HepG2 (cell line): ENCODE results near the gene ISCU. TPM values are rescaled to one million over a fixed set of nuclear protein-coding genes. Genes with fewer than 3 reads are reported as not detected.

Source experiments
- ADNP ChIP-seq: sonication (generic); formaldehyde crosslinking; IDR thresholded peaks from 2 replicates; pipeline ENCODE4 v1.4.0; 2020; ENCODE audit warnings: missing genetic modification reagents
- DR1 ChIP-seq: sonication (generic); formaldehyde crosslinking; IDR thresholded peaks from 2 replicates; pipeline ENCODE4 v1.8.0; 2021; ENCODE audit warnings: mild to moderate bottlenecking, missing genetic modification reagents, inconsistent platforms
- ERF ChIP-seq: IDR thresholded peaks from 2 replicates; pipeline ENCODE4 v1.6.1; 2018; ENCODE audit warnings: missing biosample characterization, missing genetic modification reagents
- GTF2F1 ChIP-seq: fragments of 150-350 bp; IDR thresholded peaks from 2 replicates; pipeline ENCODE4 v1.6.1; 2014; ENCODE audit warnings: low read length
- HOXD1 ChIP-seq: sonication (generic); formaldehyde crosslinking; IDR thresholded peaks from 2 replicates; pipeline ENCODE4 v1.5.0; 2020; ENCODE audit warnings: missing genetic modification reagents
- IRF1 ChIP-seq: sonication (generic); formaldehyde crosslinking; IDR thresholded peaks from 2 replicates; pipeline ENCODE4 v1.4.0; 2020; ENCODE audit warnings: low read depth, mild to moderate bottlenecking, missing genetic modification reagents
- LCORL ChIP-seq, 2 experiments: fragments of 450-650 bp in 1 of 2; sonication (generic) in 1 of 2; formaldehyde crosslinking in 1 of 2; IDR thresholded peaks; 2 replicates each; pipeline versions ENCODE4 v1.5.0 to v1.6.1; 2017 to 2020; ENCODE audit warnings: antibody characterized with exemption in 1 of 2, missing genetic modification reagents in 1 of 2
- PHF20 ChIP-seq: sonication (generic); formaldehyde crosslinking; IDR thresholded peaks from 2 replicates; pipeline ENCODE4 v1.5.0; 2020; ENCODE audit warnings: mild to moderate bottlenecking, missing genetic modification reagents
- RXRB ChIP-seq: IDR thresholded peaks from 2 replicates; pipeline ENCODE4 v1.6.1; 2016; ENCODE audit warnings: borderline replicate concordance, missing genetic modification reagents, missing compliant biosample characterization
- SNAI1 ChIP-seq: sonication (generic); formaldehyde crosslinking; IDR thresholded peaks from 2 replicates; pipeline ENCODE4 v1.5.0; 2020; ENCODE audit warnings: mild to moderate bottlenecking, missing genetic modification reagents, borderline replicate concordance
- TP53 ChIP-seq: sonication (generic); formaldehyde crosslinking; conservative IDR thresholded peaks from 2 replicates; pipeline ENCODE4 v1.4.0; 2020; ENCODE audit warnings: missing genetic modification reagents
- TSC22D2 ChIP-seq: sonication (generic); formaldehyde crosslinking; IDR thresholded peaks from 2 replicates; pipeline ENCODE4 v1.5.1; 2020; ENCODE audit warnings: missing genetic modification reagents, mild to moderate bottlenecking, borderline replicate concordance
- ZBTB37 ChIP-seq: sonication (generic); formaldehyde crosslinking; IDR thresholded peaks from 2 replicates; pipeline ENCODE4 v1.4.0; 2020; ENCODE audit warnings: mild to moderate bottlenecking, missing genetic modification reagents
- ZBTB4 ChIP-seq: sonication (generic); formaldehyde crosslinking; IDR thresholded peaks from 2 replicates; pipeline ENCODE4 v1.4.0; 2020; ENCODE audit warnings: missing genetic modification reagents, mild to moderate bottlenecking, borderline replicate concordance
- ZNF296 ChIP-seq: sonication (generic); formaldehyde crosslinking; conservative IDR thresholded peaks from 2 replicates; pipeline ENCODE4 v1.5.0; 2020; ENCODE audit warnings: mild to moderate bottlenecking, missing genetic modification reagents
- ZNF3 ChIP-seq: IDR thresholded peaks from 2 replicates; pipeline ENCODE4 v1.7.0; 2017; ENCODE audit warnings: inconsistent platforms
- ZNF446 ChIP-seq: sonication (generic); formaldehyde crosslinking; IDR thresholded peaks from 2 replicates; pipeline ENCODE4 v1.5.0; 2020; ENCODE audit warnings: mild to moderate bottlenecking, missing genetic modification reagents
- ZNF563 ChIP-seq: sonication (generic); formaldehyde crosslinking; IDR thresholded peaks from 2 replicates; pipeline ENCODE4 v1.8.0; 2022; ENCODE audit warnings: mild to moderate bottlenecking, moderate library complexity, missing genetic modification reagents
- ZNF660 ChIP-seq: sonication (generic); formaldehyde crosslinking; IDR thresholded peaks from 2 replicates; pipeline ENCODE4 v1.5.1; 2020; ENCODE audit warnings: mild to moderate bottlenecking, low read depth, missing genetic modification reagents, borderline replicate concordance
- ZNF790 ChIP-seq: sonication (generic); formaldehyde crosslinking; IDR thresholded peaks from 2 replicates; pipeline ENCODE4 v1.8.0; 2022; ENCODE audit warnings: missing genetic modification reagents, mild to moderate bottlenecking, borderline replicate concordance
- ZSCAN25 ChIP-seq: sonication (generic); formaldehyde crosslinking; IDR thresholded peaks from 2 replicates; pipeline ENCODE4 v1.8.0; 2022; ENCODE audit warnings: mild to moderate bottlenecking, missing genetic modification reagents
- polyA plus RNA-seq, 8 experiments: library from polyadenylated mRNA; depleted of rRNA in 3 of 8; stranded (reverse) in 7 of 8; unstranded in 1 of 8; fragments of >200 nt; fragmentation: Illumina TruSeq in 4 of 8; extraction: Trizol in 4 of 8; gene quantifications; 2 replicates each; pipeline versions ENCODE4 v1.2.1 to v1.2.3, GENCODE V29; 2011 to 2016; ENCODE audit warnings: low read depth in 4 of 8, missing spikeins in 1 of 8, mixed read lengths in 1 of 8; ENCODE audit not compliant: insufficient read depth in 1 of 8
- total RNA-seq, 5 experiments: library from RNA; depleted of rRNA; stranded (reverse); fragments of >200 nt; fragmentation: Illumina TruSeq; extraction: Trizol; gene quantifications; 2 replicates each; pipeline ENCODE4 v1.2.3, GENCODE V29; 2016; ENCODE audit warnings: low read depth in 1 of 5
- TF ChIP-seq, protein P1 (sequence below), 2 experiments: sonication (generic) in 1 of 2; formaldehyde crosslinking in 1 of 2; IDR thresholded peaks; 2 replicates each; pipeline versions ENCODE4 v1.4.0 to v1.6.1; 2018 to 2020; ENCODE audit warnings: missing genetic modification reagents in 2 of 2, borderline replicate concordance in 1 of 2, low read depth in 1 of 2, mild to moderate bottlenecking in 1 of 2, missing biosample characterization in 1 of 2

ISCU gene
- total and polyA plus RNA-seq, 2 of the 13 experiments (the other 11 are each of a cell fraction or from before 2014, with no cell fraction given): 94.4 to 107 TPM

DNA sequence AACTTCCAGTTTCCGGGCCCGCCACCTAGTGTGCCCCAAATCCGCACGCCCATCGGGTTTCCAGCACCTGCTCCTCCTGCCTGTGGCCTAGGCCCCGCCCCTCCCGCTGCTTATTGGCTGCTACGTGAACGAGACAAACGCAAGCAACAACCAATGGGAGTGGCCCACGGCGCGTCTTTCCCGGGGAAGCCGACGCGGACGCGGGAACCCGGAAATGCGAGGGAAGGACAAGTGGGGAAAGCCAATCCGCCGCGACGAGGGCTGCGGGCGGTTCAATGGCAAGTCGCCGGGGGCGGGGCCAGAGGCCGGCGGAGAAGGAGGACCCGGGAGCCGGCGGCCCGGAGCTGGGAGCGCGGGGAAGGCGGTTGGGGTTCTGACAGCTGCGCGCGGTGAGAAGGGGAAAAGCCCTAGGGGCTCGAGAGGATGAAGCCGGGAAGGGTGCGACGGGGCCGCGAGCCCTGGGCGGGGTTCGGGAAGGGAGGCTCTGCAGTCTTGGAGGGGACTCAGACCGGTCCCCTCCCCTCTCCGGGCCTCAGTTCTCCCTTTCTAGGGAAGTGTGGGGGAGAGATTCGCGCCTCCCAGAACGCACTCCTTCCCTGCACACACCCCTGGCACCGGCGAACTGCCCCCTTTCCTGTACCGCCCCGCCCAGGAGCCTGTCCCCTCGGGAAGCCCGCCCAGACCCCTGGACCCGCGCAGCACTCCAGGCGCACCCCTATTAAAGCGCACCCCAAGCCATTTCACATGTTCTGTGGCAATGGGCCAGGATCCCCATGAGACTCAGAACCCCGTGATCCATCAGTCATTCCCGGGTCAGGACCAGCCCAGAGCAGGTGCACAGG is 47.2 kb upstream of the ISCU start, which contains the start of gene FICD (continued):
- TF ChIP-seq, protein P1, sequence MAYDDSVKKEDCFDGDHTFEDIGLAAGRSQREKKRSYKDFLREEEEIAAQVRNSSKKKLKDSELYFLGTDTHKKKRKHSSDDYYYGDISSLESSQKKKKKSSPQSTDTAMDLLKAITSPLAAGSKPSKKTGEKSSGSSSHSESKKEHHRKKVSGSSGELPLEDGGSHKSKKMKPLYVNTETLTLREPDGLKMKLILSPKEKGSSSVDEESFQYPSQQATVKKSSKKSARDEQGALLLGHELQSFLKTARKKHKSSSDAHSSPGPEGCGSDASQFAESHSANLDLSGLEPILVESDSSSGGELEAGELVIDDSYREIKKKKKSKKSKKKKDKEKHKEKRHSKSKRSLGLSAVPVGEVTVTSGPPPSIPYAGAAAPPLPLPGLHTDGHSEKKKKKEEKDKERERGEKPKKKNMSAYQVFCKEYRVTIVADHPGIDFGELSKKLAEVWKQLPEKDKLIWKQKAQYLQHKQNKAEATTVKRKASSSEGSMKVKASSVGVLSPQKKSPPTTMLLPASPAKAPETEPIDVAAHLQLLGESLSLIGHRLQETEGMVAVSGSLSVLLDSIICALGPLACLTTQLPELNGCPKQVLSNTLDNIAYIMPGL (CRISPR knock-in tag; IDR thresholded peaks at IDR 0.05; ENCODE audit: borderline replicate concordance in 1 of 2, low read depth in 1 of 2): peak in 1 of 2 experiments; percentile 42; a peak in 1 of 4 replicates
- TF ChIP-seq IRF1 (CRISPR knock-in tag) (no peak), TSC22D2 (CRISPR knock-in tag) (no peak), ZNF790 (no peak), ZNF3 (CRISPR knock-in tag) (no peak), TP53 (no peak), ZNF563 (CRISPR knock-in tag) (no peak; the same call in 1 of the 2 replicates), ZNF296 (no peak), ADNP (no peak), SNAI1 (CRISPR knock-in tag) (no peak), ZNF446 (no peak), HOXD1 (CRISPR knock-in tag) (no peak), ERF (peak; percentile 53; the same call in 1 of the 2 replicates), ZNF660 (CRISPR knock-in tag) (no peak), PHF20 (CRISPR knock-in tag) (peak; percentile 55), RXRB (0 out of 2 replicates have a peak, but pooled peaks have one; percentile 14), LCORL (IDR thresholded peaks at IDR 0.05) (no peak), LCORL (CRISPR knock-in tag; IDR thresholded peaks at IDR 0.05) (no peak), GTF2F1 (no peak), ZBTB4 (CRISPR knock-in tag) (no peak), ZSCAN25 (CRISPR knock-in tag) (no peak), DR1 (peak; percentile 63; the same call in 1 of the 2 replicates), ZBTB37 (CRISPR knock-in tag) (no peak)
